Ishikawa (cell line): ENCODE data around the gene SLC30A2.

Experiments used
- RAD21 ChIP-seq: IDR thresholded peaks from 2 replicates; pipeline ENCODE4 v1.6.1; 2012; ENCODE audit warnings: low read depth
- REST ChIP-seq: IDR thresholded peaks from 2 replicates; pipeline ENCODE4 v1.6.1; 2012; ENCODE audit warnings: low read depth, mild to moderate bottlenecking
- TCF12 ChIP-seq: IDR thresholded peaks from 2 replicates; pipeline ENCODE4 v1.6.1; 2012; ENCODE audit warnings: low read depth

GRCh38 chr1:25990702-25991395 lies 55.1 kb downstream of the SLC30A2 start:
- no peak for TF ChIP-seq RAD21
- TF ChIP-seq TCF12: no peak
- TF ChIP-seq REST: no peak
